ENCODE measurements around the gene POPDC2. TPM values are rescaled to one million over a fixed set of nuclear protein-coding genes. Genes with fewer than 3 reads are reported as not detected.
"Not testable (repeated sequence)": the region's sequence is repeated elsewhere in the genome, so short reads cannot be mapped to it uniquely, and the experiment has no call there.

Gene POPDC2
- polyA plus RNA-seq, 1 donor, result 12.2 TPM

GRCh38 chr3:119690043-119690656 is 29.8 kb upstream of the POPDC2 start:
- no peak overlapping the region for H3K27ac ChIP-seq (ENCODE audit: low read length)
- H3K9me3 ChIP-seq (ENCODE audit: control insufficient read depth, low read depth, low read length), result no peaks in the 10 kb centered on the region
- 92% methylated on average over 2 of the region's 4 CpGs for WGBS (ENCODE audit: insufficient coverage, low lambda C conversion rate)
- no peaks in the 10 kb centered on the region for H3K27me3 ChIP-seq (ENCODE audit: control insufficient read depth, insufficient read depth, low read length)
- H3K36me3 ChIP-seq (ENCODE audit: control insufficient read depth, insufficient read depth, low read length), result no peaks in the 10 kb centered on the region
- H3K4me1 ChIP-seq (ENCODE audit: control insufficient read depth, insufficient read depth, low read length), result no peaks in the 10 kb centered on the region
- DNase-seq, result no peak
- no peak overlapping the region for H3K4me3 ChIP-seq (ENCODE audit: low read length)

GRCh38 chr3:119683421-119683820 is 23.0 kb upstream of the POPDC2 start:
- Histone ChIP-seq H3K27me3 (ENCODE audit: control insufficient read depth, insufficient read depth, low read length) (no peaks in the 10 kb centered on the region), H3K9me3 (ENCODE audit: control insufficient read depth, low read depth, low read length) (no peaks in the 10 kb centered on the region)

GRCh38 chr3:119681279-119681678 is 20.9 kb upstream of the POPDC2 start:
- WGBS (ENCODE audit: insufficient coverage, low lambda C conversion rate), result no CpG with 5 or more reads among the region's 1 CpG
- Histone ChIP-seq H3K27ac (ENCODE audit: low read length) (no peak overlapping the region), H3K4me1 (ENCODE audit: control insufficient read depth, insufficient read depth, low read length) (no peaks in the 10 kb centered on the region), H3K36me3 (ENCODE audit: control insufficient read depth, insufficient read depth, low read length) (no peaks in the 10 kb centered on the region), H3K4me3 (ENCODE audit: low read length) (no peak overlapping the region), H3K27me3 (ENCODE audit: control insufficient read depth, insufficient read depth, low read length) (no peaks in the 10 kb centered on the region), H3K9me3 (ENCODE audit: control insufficient read depth, low read depth, low read length) (no peaks in the 10 kb centered on the region)
- peak in 1 of 2 donors; percentile 13 for DNase-seq

More at GRCh38 chr3:119683421-119683820, 23.0 kb upstream of the POPDC2 start:
- no peak overlapping the region for H3K4me3 ChIP-seq (ENCODE audit: low read length)
- no peaks in the 10 kb centered on the region for H3K4me1 ChIP-seq (ENCODE audit: control insufficient read depth, insufficient read depth, low read length)
- no CpG with 5 or more reads among the region's 1 CpG for WGBS (ENCODE audit: insufficient coverage, low lambda C conversion rate)
- H3K36me3 ChIP-seq (ENCODE audit: control insufficient read depth, insufficient read depth, low read length), result no peaks in the 10 kb centered on the region
- H3K27ac ChIP-seq (ENCODE audit: low read length), result no peak overlapping the region
- DNase-seq, result no peak

- Histone ChIP-seq H3K27ac (ENCODE audit: low read length) (no peak overlapping the region), H3K4me3 (ENCODE audit: low read length) (no peak overlapping the region), H3K4me1 (ENCODE audit: control insufficient read depth, insufficient read depth, low read length) (peaks cover 3% of the 10 kb centered on the region), H3K27me3 (ENCODE audit: control insufficient read depth, insufficient read depth, low read length) (no peaks in the 10 kb centered on the region), H3K9me3 (ENCODE audit: control insufficient read depth, low read depth, low read length) (no peaks in the 10 kb centered on the region), H3K36me3 (ENCODE audit: control insufficient read depth, insufficient read depth, low read length) (peaks cover 2% of the 10 kb centered on the region)
- DNase-seq, result no peak
These were observed 19.5 kb upstream of the POPDC2 start for GRCh38 chr3:119679874-119680273.

GRCh38 chr3:119678209-119678608 is 17.8 kb upstream of the POPDC2 start:
- no CpG with 5 or more reads among the region's 10 CpGs for WGBS (ENCODE audit: insufficient coverage, low lambda C conversion rate)
- H3K9me3 ChIP-seq (ENCODE audit: control insufficient read depth, low read depth, low read length); H3K27ac ChIP-seq (ENCODE audit: low read length); H3K4me1 ChIP-seq (ENCODE audit: control insufficient read depth, insufficient read depth, low read length); H3K27me3 ChIP-seq (ENCODE audit: control insufficient read depth, insufficient read depth, low read length); DNase-seq; H3K4me3 ChIP-seq (ENCODE audit: low read length): not testable (repeated sequence)
- H3K36me3 ChIP-seq (ENCODE audit: control insufficient read depth, insufficient read depth, low read length), result peaks cover 16% of the 10 kb centered on the region

- no peak for DNase-seq
- peak overlapping the region; percentile 71 for H3K4me3 ChIP-seq (ENCODE audit: low read length)
- peak overlapping the region; percentile 54 for H3K27ac ChIP-seq (ENCODE audit: low read length)
- peaks cover 8% of the 10 kb centered on the region for H3K4me1 ChIP-seq (ENCODE audit: control insufficient read depth, insufficient read depth, low read length)
- H3K27me3 ChIP-seq (ENCODE audit: control insufficient read depth, insufficient read depth, low read length), result no peaks in the 10 kb centered on the region
- H3K9me3 ChIP-seq (ENCODE audit: control insufficient read depth, low read depth, low read length), result peaks cover 4% of the 10 kb centered on the region
- 0% methylated on average over 1 of the region's 6 CpGs for WGBS (ENCODE audit: insufficient coverage, low lambda C conversion rate)
- peaks cover 16% of the 10 kb centered on the region for H3K36me3 ChIP-seq (ENCODE audit: control insufficient read depth, insufficient read depth, low read length)
These were observed 17.2 kb upstream of the POPDC2 start for GRCh38 chr3:119677641-119677934.

GRCh38 chr3:119676771-119677640 is 16.6 kb upstream of the POPDC2 start, which contains the start of gene COX17:
TSS of gene COX17 (minus strand) at chr3:119677406. CDS start at chr3:119677310, 96 bp downstream.
- no CpG with 5 or more reads among the region's 54 CpGs for WGBS (ENCODE audit: insufficient coverage, low lambda C conversion rate)
- Histone ChIP-seq H3K4me3 (ENCODE audit: low read length) (peak within 1 kb of the TSS; percentile 71), H3K4me1 (ENCODE audit: control insufficient read depth, insufficient read depth, low read length) (peaks cover 8% of the 10 kb centered on the region), H3K36me3 (ENCODE audit: control insufficient read depth, insufficient read depth, low read length) (peaks cover 16% of the 10 kb centered on the region), H3K27me3 (ENCODE audit: control insufficient read depth, insufficient read depth, low read length) (no peaks in the 10 kb centered on the region), H3K9me3 (ENCODE audit: control insufficient read depth, low read depth, low read length) (peaks cover 4% of the 10 kb centered on the region), H3K27ac (ENCODE audit: low read length) (peak within 1 kb of the TSS; percentile 84)
- DNase-seq, result peak; percentile 98

- DNase-seq, result peak in 1 of 2 donors; percentile 37
- peak overlapping the region; percentile 84 for H3K27ac ChIP-seq (ENCODE audit: low read length)
- peaks cover 22% of the 10 kb centered on the region for H3K36me3 ChIP-seq (ENCODE audit: control insufficient read depth, insufficient read depth, low read length)
- H3K9me3 ChIP-seq (ENCODE audit: control insufficient read depth, low read depth, low read length), result peaks cover 4% of the 10 kb centered on the region
- no peaks in the 10 kb centered on the region for H3K27me3 ChIP-seq (ENCODE audit: control insufficient read depth, insufficient read depth, low read length)
- H3K4me3 ChIP-seq (ENCODE audit: low read length), result peak overlapping the region; percentile 71
- WGBS (ENCODE audit: insufficient coverage, low lambda C conversion rate), result 29% methylated on average over 1 of the region's 1 CpG
- H3K4me1 ChIP-seq (ENCODE audit: control insufficient read depth, insufficient read depth, low read length), result peaks cover 8% of the 10 kb centered on the region
These were observed 15.6 kb upstream of the POPDC2 start for GRCh38 chr3:119676020-119676419.

GRCh38 chr3:119675188-119675874 is 14.9 kb upstream of the POPDC2 start:
- peaks cover 4% of the 10 kb centered on the region for H3K9me3 ChIP-seq (ENCODE audit: control insufficient read depth, low read depth, low read length)
- 77% methylated on average over 4 of the region's 5 CpGs for WGBS (ENCODE audit: insufficient coverage, low lambda C conversion rate)
- H3K36me3 ChIP-seq (ENCODE audit: control insufficient read depth, insufficient read depth, low read length), result peaks cover 22% of the 10 kb centered on the region
- no peak overlapping the region for H3K27ac ChIP-seq (ENCODE audit: low read length)
- peaks cover 8% of the 10 kb centered on the region for H3K4me1 ChIP-seq (ENCODE audit: control insufficient read depth, insufficient read depth, low read length)
- no peak overlapping the region for H3K4me3 ChIP-seq (ENCODE audit: low read length)
- no peaks in the 10 kb centered on the region for H3K27me3 ChIP-seq (ENCODE audit: control insufficient read depth, insufficient read depth, low read length)
- DNase-seq, result no peak

GRCh38 chr3:119673875-119674274 is 13.5 kb upstream of the POPDC2 start:
- Histone ChIP-seq H3K4me3 (ENCODE audit: low read length) (no peak overlapping the region), H3K27ac (ENCODE audit: low read length) (peak overlapping the region; percentile 65), H3K9me3 (ENCODE audit: control insufficient read depth, low read depth, low read length) (peaks cover 4% of the 10 kb centered on the region), H3K27me3 (ENCODE audit: control insufficient read depth, insufficient read depth, low read length) (no peaks in the 10 kb centered on the region), H3K4me1 (ENCODE audit: control insufficient read depth, insufficient read depth, low read length) (peaks cover 8% of the 10 kb centered on the region), H3K36me3 (ENCODE audit: control insufficient read depth, insufficient read depth, low read length) (peaks cover 26% of the 10 kb centered on the region)
- no CpG with 5 or more reads among the region's 18 CpGs for WGBS (ENCODE audit: insufficient coverage, low lambda C conversion rate)
- no peak for DNase-seq

All from large intestine (tissue), 3 donors.